ENCODE measurements around the gene PRIM1.
"Not testable (repeated sequence)": the region's sequence is repeated elsewhere in the genome, so short reads cannot be mapped to it uniquely, and the experiment has no call there.

PRIM1 gene

DNA sequence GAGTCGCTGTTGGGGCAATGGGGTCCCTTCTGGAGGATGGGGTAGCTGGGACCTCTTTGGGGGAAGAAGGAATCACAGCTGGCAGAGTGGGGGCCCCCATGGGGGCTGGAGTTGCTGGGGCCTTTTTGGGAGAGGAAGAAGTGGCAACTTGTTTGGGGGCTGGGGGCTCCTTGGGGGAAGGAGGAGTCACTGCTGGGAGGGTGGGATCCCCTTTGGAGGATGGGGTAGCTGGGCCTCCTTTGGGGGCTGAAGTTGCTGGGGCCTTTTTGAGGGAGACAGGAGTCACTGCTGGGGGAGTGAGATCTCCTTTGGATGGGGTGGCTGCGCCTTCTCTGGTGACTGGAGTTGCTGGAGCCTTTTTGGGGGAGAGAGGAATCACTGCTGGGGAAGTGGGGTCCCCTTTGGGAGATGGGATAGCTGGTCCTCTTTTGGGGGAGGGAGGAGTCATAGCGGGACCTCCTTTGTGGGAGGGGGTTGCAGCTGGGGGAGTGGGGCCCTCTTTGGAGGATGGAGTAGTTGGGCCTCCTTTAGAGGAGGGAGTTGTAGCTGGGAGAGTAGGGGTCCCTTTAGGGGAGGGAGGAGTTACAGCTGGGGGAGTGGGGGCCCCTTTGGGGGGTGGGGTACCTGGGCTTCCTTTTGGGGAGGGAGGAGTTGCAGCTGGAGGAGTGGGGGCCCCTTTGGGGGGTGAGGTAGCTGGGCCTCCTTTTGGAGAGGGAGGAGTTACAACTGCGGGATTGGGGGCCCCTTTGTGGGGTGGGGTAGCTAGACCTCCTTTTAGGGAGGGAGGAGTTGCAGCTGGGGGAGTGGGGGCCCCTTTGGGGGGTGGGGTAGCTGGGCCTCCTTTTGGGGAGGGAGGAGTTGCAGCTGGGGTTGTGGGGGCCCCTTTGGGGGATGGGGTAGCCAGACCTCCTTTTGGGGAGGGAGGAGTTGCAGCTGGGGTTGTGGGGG, 34.9 kb downstream of the PRIM1 start:
- DNase-seq (ENCODE audit: low spot score), result no peak

DNA sequence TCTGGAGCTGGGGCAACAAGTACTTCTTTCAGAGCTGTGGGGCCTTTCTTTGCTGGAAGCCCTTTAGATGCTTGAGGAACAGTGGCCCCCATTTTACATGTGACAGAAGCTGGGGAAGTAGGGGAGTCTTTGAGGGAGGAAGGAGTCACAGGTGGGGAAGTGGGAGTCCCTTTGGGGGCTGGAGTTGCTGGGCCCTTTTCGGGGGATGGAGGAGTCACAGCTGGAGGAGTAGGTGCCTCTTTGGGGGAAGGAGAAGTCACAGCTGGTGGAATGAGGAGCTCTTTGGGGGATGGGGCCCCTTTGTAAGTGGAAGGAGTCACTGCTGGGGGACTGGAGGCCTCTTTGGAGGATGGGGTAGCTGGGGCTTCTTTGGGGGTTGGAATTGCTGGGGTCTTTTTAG, 35.7 kb downstream of the PRIM1 start:
- DNase-seq (ENCODE audit: low spot score), result no peak

DNA sequence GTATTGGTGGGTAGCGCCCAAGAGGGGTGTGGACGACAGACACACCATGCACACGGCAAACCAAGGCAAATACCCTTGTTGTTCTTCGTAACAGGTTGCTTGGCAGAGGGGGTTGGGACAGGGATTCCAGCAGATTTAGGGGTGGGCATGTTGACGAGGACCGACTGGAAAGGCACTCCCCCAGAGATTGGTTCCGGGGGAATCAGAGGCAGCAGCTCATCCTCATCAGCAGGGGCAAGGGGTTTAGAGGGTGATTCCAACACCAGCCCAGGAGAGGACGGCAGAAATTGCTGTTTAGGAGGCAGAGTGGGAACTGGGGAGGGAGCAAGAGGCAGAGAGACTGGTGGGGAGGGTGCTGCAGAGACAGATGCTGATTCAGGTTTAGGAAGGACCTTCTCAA, 36.3 kb downstream of the PRIM1 start:
- no peak for DNase-seq (ENCODE audit: low spot score)

DNA sequence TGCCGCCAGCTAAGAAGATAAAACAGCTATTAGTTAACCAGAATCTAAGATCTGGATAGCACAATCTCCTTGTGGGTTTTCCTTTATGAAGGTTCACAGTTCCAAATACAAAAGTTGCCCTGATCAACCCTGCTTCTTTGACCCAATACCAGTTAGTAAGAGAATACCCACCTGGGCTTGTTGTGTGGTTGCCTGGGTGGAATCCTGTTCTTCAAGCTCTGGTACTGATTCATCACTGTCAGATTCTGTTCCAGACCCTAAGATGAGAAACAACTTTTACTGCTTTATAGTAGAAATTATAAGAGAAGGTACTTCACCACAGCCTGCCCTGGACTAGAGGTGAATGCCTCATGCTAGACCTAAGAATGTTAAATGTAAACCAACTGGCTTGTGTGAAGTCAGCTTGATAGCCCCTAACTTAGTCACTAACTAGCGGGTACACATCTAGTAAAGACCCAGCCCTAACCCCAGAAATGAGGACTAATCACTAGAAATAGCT, 37.6 kb downstream of the PRIM1 start:
- no peak for DNase-seq (ENCODE audit: low spot score)

DNA sequence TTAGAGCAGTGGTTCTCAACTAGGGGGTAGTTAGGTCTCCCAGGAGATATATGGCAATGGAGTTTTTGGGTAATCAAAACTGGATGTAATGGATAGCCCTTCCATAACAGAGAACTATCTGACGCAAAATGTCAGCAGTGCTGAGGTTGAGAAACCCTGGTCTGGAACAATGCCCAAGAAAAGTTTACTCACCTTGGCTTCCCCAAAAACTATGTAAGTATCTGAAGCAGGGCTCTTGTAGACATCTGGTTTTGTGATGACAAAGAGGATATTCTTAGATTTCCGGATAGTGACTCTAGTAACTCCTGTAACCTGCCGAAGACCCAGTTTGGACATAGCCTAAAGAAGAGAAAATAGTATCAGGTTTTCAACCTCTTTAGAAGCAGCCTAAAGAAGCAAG, 38.8 kb downstream of the PRIM1 start:
- DNase-seq (ENCODE audit: low spot score), result no peak

DNA sequence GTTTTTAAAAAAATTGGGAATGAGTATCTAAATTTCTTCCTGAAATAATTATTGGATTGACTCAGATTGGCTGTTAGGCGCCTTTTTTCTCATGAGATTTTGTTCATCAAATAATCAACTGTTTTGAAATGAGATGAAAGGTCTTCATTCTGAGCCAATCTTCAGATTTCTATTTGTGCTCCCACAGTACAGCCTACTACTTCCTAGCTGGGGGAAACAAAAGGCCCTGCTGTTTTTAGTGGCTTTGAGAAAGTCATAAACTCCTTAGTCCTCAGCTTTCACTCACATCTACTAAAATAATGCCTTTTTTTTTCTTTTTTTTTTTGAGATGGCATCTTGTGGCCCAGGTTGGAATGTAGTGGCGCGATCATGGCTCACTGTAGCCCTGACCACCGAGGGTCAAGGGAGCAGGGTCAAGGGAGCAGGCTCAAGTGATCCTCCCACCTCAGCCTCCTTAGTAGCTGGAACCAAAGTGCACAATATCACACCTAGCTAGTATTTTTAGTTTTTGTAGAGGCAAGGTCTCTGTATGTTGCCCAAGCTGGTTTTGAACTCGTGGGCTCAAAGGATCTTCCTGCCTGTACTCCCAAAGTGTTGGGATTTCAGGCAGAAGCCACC, 42.3 kb downstream of the PRIM1 start:
- no peak for DNase-seq (ENCODE audit: low spot score)

DNA sequence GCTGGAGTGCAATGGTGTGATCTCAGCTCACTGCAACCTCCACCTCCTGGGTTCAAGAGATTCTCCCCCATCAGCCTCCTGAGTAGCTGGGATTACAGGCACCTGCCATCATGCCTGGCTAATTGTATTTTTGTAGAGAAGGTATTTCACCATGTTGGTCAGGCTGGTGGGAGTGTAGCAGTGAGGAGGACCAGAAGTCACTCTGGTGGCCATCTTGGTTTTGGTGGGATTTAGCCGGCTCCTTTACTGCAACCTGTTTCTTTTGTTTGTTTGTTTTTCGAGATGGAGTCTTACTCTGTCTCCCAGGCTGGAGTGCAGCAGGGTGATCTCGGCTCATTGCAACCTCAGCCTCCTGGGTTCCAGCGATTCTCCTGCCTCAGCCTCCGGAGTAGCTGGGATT, 47.6 kb downstream of the PRIM1 start:
- not testable (repeated sequence) for DNase-seq (ENCODE audit: low spot score)

DNA sequence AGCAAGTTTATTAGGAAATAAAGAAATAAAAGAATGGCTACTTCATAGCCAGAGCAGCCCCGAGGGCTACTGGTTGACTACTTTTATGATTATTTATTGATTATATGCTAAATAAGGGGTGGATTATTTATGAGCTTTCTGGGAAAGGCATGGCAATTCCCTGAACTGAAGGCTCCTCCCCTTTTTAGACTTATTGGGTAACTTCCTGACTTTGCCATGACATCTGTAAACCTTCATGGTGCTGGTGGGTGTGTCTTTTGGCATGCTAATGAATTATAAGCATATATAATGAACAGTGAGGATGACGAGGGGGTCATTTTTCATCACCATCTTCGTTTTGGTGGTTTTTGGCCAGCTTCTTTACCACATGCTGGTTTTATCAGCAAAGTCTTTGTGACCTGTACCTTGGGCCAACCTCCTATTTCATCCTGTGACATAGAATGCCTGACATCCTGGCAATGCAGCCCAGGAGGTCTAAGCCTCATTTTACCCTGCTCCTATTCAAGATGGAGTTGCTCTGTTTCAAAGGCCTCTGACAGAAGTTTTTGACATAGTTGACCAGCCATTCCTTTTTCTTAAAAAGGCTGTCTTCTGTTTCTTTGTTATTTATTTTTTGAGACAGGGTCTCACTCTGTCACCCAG, 53.0 kb downstream of the PRIM1 start:
- no peak for DNase-seq (ENCODE audit: low spot score)

DNA sequence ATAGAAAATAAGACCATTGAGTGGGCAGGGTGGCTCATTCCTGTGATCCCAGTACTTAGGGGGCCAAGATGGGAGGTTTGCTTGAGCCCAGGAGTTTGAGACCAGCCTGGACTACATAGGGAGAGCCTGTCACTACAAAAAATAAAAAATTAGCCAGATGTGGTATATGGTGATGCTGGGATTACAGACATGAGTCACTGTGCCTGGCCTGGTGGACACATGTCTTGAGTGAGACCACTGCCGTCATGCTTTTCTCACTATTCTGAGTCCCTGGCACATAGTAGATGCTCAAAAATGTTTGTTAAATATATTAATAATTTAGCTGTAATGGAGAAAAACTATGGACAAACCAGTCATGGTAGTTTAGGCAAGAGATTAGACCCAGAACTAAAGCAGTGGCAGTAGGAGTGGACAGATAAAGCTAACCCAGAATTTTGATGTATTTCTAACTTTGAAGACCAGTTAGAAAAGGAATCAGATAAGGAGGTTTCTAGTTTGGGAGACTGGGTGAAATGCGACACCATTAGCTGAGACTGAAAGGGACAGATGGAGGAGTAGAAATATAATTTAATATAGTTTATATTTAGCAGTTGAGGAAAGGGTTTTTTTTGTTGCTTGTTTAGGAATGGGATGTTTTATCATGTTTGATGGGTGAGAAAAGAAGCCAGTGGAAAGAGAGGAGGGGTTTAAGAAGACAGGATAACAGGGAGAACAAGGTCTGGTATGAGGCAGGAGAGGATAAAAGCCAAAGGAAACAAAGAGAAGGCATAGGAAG, 56.6 kb downstream of the PRIM1 start:
- DNase-seq (ENCODE audit: low spot score), result no peak

DNA sequence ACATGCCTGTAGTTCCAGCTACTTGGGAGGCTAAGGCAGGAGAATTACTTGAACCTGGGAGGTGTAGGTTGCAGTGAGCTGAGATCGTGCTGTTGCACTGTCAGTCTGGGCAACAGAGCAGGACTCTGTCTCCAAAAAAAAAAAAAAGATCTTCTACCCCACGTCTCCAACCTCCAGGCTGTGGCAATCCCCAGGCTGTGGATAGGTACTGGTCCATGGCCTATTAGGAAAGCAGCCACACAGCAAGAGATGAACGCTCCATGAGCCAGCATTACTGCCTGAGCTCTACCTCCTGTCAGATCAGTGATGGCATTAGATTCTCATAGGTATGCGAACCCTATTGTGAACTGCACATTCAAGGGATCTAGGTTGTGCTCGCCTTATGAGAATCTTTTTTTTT, 58.0 kb downstream of the PRIM1 start:
- DNase-seq (ENCODE audit: low spot score), result no peak

DNA sequence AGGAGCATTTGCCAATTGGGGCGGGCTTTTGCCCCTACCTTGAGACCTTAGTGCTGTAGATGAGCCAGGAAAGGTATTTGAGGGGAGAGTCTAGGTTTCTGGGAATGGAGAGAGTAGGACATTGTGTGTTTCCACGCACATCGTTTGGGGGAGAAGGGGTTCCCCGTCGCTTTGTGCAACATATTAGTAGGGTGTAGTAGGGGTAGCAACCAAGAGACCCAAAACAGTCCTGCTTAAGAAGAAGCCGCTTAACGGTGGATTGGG, 63.3 kb downstream of the PRIM1 start:
- DNase-seq (ENCODE audit: low spot score), result no peak

DNA sequence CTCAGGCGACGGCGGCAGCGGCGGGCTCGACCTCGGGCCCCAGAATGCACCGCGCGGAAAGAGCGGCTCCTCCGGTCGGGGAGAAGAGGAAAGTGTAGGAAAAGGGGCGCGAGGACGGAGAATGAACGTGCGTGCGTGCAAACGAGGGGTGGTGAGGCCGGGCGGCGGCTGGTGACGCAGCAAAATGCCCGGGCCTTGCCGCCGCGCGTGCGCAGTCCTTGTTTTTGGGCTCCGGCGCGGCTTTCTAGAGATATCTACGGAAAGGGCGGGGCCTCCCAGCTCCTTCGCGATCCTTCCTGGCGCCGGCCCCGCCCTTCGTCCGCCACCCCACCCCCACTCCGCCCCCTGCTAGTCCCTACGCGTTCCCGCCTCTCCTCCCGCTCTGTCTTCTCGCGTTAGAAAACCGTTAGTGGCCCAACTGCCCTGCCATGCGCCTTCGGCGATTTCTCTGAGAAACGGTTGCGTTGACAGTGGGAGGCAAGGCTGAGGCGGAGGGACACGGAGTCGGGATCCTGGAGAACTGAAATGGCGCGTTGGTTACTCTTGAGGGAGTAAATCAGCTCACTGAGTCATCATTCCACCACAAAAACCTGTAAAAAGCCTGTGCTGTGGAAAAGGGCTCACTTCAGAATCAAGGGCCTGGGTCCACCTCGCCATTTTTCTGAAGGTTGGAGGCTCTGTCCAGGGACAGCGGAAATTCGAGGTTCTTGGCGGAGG, 63.8 kb downstream of the PRIM1 start, which contains the start of gene PTGES3:
TSS of gene PTGES3 (minus strand) at position 156 of the 717 bp plus-strand sequence. CDS start 285 bp downstream, outside the sequence.
- DNase-seq (ENCODE audit: low spot score), result peak; percentile 96

DNA sequence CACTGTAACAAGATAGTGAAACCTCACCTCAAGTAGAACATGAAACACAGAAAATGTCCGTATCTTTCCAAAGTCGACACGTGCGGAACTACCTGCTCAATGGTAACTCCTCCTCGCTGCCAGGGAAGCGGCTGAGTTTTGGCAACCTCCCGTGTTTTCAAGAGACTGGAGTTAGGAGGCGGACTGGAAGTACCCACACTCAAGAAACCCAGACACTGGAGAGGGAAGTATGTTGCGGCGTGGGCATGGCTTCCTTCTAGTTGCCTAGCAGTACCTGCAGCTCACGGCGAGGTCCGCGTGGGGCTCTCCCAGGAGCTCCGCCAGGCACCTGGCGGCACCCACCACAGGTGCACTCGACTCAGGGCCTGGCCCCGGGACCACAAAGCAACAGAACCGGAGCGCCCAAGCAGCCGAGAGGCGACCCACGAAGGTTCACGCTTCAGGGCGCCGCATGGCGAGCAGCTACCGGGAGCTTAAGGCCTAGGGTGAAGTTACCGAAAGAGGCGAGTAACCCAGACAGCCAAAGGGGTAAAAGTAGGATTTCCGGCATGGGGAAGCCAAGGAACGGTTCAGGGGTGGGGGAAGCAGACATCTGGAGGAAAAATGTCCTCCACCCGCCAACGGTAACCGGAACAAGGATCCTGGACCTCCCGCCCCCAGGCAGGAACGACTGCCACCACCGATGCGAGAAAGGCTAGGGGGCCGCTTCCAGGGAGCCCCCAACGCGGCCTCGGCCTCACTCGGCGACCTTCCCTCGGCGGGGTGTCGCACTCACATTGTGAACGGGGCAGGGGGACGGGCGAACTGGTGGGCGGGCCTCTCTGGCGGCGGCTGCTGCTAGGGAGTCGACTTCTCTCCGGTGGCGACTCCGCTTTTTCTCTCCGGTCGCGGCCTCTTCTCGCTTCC, 64.6 kb downstream of the PRIM1 start:
- DNase-seq (ENCODE audit: low spot score), result peak; percentile 43

DNA sequence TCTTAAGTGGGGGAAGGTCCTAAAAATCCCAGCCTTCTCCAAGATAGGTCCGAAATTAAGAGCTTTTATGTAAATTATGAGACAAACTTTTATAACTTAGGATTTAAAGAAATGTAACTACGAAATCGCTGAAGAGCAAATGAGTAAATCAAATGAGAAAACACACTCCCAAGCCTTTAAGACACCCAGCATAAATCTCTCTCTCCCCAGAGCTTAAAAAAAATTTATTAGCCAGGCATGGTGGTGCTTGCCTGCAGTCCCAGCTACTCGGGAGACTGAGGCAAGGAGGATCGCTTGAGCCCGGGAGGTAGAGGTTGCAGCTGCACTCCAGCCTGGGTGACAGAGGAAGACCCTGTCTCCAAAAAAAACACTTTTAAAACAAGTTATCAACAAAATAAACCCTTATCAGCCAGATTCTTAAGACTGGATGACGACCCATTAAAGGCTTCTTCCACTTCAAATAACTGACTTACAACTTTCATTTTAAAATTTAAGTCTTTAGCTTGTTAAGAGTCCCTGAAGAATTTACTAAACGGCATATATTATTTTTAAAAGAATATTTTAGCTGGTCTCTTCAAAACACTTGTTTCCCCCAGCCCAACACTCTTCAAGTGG, 67.3 kb downstream of the PRIM1 start:
- no peak for DNase-seq (ENCODE audit: low spot score)

DNA sequence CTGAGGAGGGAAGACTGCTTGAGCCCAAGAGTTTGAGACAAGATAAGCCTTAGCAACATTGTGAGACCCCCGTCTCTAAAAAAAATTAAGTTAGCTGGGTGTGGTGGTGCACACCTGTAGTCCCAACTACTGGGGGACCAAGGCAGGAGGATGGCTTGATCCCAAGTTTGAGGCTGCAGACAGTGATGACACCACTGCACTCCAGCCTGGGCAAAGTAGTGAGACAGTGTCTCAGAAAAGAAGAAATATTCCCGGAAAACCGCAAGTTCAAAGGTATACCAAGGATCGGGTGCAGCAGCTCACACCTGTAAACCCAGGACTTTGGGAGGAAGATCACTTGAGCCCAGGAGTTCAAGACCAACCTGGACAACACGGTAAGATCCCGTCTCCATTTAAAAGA, 69.8 kb downstream of the PRIM1 start:
- DNase-seq (ENCODE audit: low spot score), result no peak
